Mesothelial cell of epicardium (in vitro differentiated cells): Measurements from ENCODE around the gene ZNF841. TPM values are rescaled to one million over a fixed set of nuclear protein-coding genes. Genes with fewer than 3 reads are reported as not detected.
"Not testable (repeated sequence)": the region's sequence is repeated elsewhere in the genome, so short reads cannot be mapped to it uniquely, and the experiment has no call there.

ENCODE experiments used
- DNase-seq, 2 experiments: peaks; one replicate each; pipeline ENCODE4 v3.0.0; 2021; ENCODE audit warnings: low spot score in 2 of 2; ENCODE audit not compliant: unreplicated experiment in 2 of 2
- H3K27ac Mint-ChIP-seq: 2 replicates; pipeline ENCODE4 v1.8.0; 2021; ENCODE audit warnings: mixed read lengths
- H3K27me3 Mint-ChIP-seq: 2 replicates; pipeline ENCODE4 v1.8.0; 2021; ENCODE audit warnings: low read depth, mixed read lengths
- H3K36me3 Mint-ChIP-seq: 2 replicates; pipeline ENCODE4 v1.8.0; 2021; ENCODE audit warnings: mixed read lengths
- H3K4me1 Mint-ChIP-seq: 2 replicates; pipeline ENCODE4 v1.8.0; 2021; ENCODE audit warnings: mixed read lengths
- H3K4me3 Mint-ChIP-seq: 2 replicates; pipeline ENCODE4 v1.8.0; 2021; ENCODE audit warnings: mild to moderate bottlenecking, moderate library complexity, mixed read lengths
- H3K9me3 Mint-ChIP-seq: 2 replicates; pipeline ENCODE4 v1.8.0; 2021; ENCODE audit warnings: mixed read lengths
- CTCF ChIP-seq: fragments of 200-600 bp; sonication (generic); IDR thresholded peaks from one replicate; pipeline ENCODE4 v1.5.0; 2021; ENCODE audit warnings: antibody characterized with exemption; ENCODE audit not compliant: unreplicated experiment
- total RNA-seq: library from RNA; stranded (reverse); gene quantifications from 3 replicates; pipeline ENCODE4 v1.2.1, GENCODE V29; 2021

ZNF841 gene
- total RNA-seq, 1 donor from 2014 or later: 36.4 TPM

DNA sequence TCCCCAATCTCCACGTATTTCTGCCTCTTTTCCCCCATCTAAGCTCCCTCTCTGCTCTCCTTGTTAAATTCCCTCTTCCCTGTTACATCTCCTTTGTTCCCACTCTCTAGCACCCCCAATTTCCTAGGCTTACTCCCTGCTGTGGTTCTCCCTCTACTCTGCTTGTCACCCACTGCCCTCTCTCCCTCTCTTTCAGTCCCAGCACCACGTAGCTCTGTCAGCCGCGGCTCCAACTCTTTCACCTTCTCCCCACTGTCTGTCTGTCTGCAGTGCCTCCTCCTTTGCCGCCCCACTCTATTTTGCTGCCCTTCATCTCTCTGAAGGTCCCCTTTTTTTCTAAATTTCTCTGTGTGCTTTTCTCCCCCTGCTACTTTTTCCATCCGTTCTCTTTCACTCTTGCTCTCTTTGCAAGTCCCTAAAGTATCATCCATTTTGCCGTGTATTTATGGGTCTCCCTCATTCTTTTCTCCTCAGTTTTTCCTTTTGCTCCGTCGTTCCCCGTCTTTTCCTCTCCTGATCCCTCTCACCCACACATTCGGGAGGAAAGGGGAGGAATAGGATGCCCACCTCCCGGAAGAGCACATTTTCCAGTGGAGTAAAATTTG, 937 bp downstream of the ZNF841 start:
- Mint-ChIP-seq H3K4me1 (peaks cover 19% of the 10 kb centered on the region), H3K27ac (peak overlapping the region; percentile 98), H3K36me3 (peaks cover 48% of the 10 kb centered on the region), H3K27me3 (no peaks in the 10 kb centered on the region), H3K9me3 (peaks cover 58% of the 10 kb centered on the region), H3K4me3 (peak overlapping the region; percentile 92)
- no peak for DNase-seq
- TF ChIP-seq CTCF: no peak

DNA sequence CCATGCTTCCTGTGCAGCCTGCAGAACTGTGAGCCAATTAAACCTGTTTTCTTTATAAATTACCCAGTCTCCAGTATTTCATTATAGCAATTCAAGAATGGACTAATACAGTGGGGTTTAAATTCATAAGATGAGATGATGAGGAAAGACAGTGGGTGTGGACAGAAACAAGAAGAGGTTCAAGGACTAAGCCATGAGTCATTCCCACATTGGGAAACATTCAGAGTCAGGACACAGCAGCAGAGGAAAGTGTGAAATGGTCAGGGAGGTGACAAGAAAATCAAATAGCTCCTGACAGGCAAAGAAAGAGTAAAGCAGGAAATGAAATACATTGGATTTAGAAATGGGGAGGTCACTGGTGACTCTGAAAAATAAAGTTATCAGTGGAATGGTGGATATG, 9.1 kb downstream of the ZNF841 start:
- H3K36me3 Mint-ChIP-seq: peaks cover 94% of the 10 kb centered on the region
- no peak for DNase-seq
- TF ChIP-seq CTCF: no peak
- no peaks in the 10 kb centered on the region for H3K27me3 Mint-ChIP-seq
- H3K9me3 Mint-ChIP-seq: peaks cover 43% of the 10 kb centered on the region
- H3K4me1 Mint-ChIP-seq: no peaks in the 10 kb centered on the region
- no peak overlapping the region for H3K4me3 Mint-ChIP-seq
- no peak overlapping the region for H3K27ac Mint-ChIP-seq

DNA sequence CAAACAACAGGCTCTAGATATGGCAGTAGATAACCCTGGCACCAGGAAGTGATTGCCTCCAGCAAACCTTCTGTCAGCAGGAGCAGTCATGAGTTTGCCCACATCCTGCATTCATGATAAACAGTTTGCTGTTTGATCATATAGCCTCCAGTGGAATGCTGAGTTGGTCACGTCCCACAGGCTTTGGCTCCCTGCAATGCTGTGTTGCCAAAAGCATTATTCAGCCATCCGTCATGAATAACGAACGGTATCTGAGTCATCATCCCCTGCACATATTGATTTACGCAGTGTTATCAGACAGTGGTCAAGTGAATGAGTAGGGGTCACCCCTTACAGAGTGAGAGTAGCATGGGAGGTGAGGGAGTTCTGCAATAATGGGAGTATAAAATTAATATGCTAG, 25.1 kb downstream of the ZNF841 start:
- no peak for TF ChIP-seq CTCF
- H3K27ac Mint-ChIP-seq: no peak overlapping the region
- no peaks in the 10 kb centered on the region for H3K27me3 Mint-ChIP-seq
- peaks cover 94% of the 10 kb centered on the region for H3K36me3 Mint-ChIP-seq
- no peak for DNase-seq
- H3K9me3 Mint-ChIP-seq: peaks cover 77% of the 10 kb centered on the region
- H3K4me1 Mint-ChIP-seq: no peaks in the 10 kb centered on the region
- H3K4me3 Mint-ChIP-seq: no peak overlapping the region

GRCh38 chr19:52069653-52070052, 25.9 kb downstream of the ZNF841 start:
- DNase-seq: no peak
- Mint-ChIP-seq H3K4me3 (no peak overlapping the region), H3K4me1 (no peaks in the 10 kb centered on the region), H3K9me3 (peaks cover 74% of the 10 kb centered on the region), H3K36me3 (peaks cover 94% of the 10 kb centered on the region), H3K27me3 (no peaks in the 10 kb centered on the region), H3K27ac (no peak overlapping the region)
- TF ChIP-seq CTCF: no peak

DNA sequence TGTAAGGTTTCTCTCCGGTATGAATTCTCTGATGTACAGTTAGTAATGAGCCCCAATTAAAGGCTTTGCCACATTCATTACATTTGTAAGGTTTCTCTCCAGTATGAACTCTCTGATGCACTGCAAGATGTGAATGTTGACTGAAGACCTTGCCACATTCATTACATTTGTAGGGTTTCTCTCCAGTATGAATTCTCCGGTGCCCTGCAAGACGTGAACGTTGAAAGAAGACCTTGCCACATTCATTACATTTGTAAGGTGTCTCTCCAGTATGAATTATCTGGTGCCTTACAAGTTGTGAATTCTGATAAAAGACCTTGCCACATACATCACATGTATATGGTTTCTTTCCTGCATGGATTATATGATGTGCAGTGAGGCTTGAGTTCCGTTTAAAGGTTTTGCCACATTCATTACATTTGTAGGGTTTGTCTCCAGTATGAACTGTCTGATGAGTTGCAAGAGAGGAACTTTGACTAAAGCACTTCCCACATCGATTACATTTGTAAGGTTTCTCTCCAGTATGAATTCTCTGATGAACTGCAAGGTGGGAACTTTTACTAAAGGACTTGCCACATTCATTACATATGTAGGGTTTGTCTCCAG, 29.2 kb downstream of the ZNF841 start:
- no peak overlapping the region for H3K27ac Mint-ChIP-seq
- no peaks in the 10 kb centered on the region for H3K27me3 Mint-ChIP-seq
- no peak for TF ChIP-seq CTCF
- peaks cover 88% of the 10 kb centered on the region for H3K36me3 Mint-ChIP-seq
- no peak overlapping the region for H3K4me3 Mint-ChIP-seq
- peaks cover 64% of the 10 kb centered on the region for H3K9me3 Mint-ChIP-seq
- no peak for DNase-seq
- H3K4me1 Mint-ChIP-seq: no peaks in the 10 kb centered on the region

- TF ChIP-seq CTCF: no peak
- no peak overlapping the region for H3K27ac Mint-ChIP-seq
- H3K9me3 Mint-ChIP-seq: peaks cover 64% of the 10 kb centered on the region
- H3K36me3 Mint-ChIP-seq: peaks cover 87% of the 10 kb centered on the region
- H3K4me1 Mint-ChIP-seq: no peaks in the 10 kb centered on the region
- H3K27me3 Mint-ChIP-seq: no peaks in the 10 kb centered on the region
- no peak for DNase-seq
- no peak overlapping the region for H3K4me3 Mint-ChIP-seq
Observed at GRCh38 chr19:52065399-52065798, 30.2 kb downstream of the ZNF841 start.

GRCh38 chr19:52056480-52056879, 39.1 kb downstream of the ZNF841 start:
- peaks cover 84% of the 10 kb centered on the region for H3K9me3 Mint-ChIP-seq
- not testable (repeated sequence) for H3K4me3 Mint-ChIP-seq, H3K27ac Mint-ChIP-seq, H3K27me3 Mint-ChIP-seq, H3K4me1 Mint-ChIP-seq, DNase-seq
- H3K36me3 Mint-ChIP-seq: peaks cover 78% of the 10 kb centered on the region

GRCh38 chr19:52051736-52052135, 43.8 kb downstream of the ZNF841 start:
- not testable (repeated sequence) for H3K4me1 Mint-ChIP-seq, H3K4me3 Mint-ChIP-seq, H3K27me3 Mint-ChIP-seq, H3K27ac Mint-ChIP-seq, DNase-seq
- peaks cover 55% of the 10 kb centered on the region for H3K36me3 Mint-ChIP-seq
- H3K9me3 Mint-ChIP-seq: peaks cover 60% of the 10 kb centered on the region
